ENCODE measurements around the gene CHTF18. TPM values are rescaled to one million over a fixed set of nuclear protein-coding genes. Genes with fewer than 3 reads are reported as not detected.

CHTF18 gene
- total and polyA plus RNA-seq, 10 of the 15 experiments (the other 5 are each of a cell fraction or from before 2014, with no cell fraction given), result 1.6 to 87.8 (median 19.4) TPM

GRCh38 chr16:796296-797119 lies 8.1 kb downstream of the CHTF18 start:
- FAIRE-seq, result no peak
- CTCF ChIA-PET, result no interaction called here
- SMC1A ChIA-PET (ENCODE audit: uncharacterized antibody, unreplicated experiment), result no interaction called here
- no peak for DNase-seq (ENCODE audit: low read depth, low spot score)
- Histone ChIP-seq H3K27me3 (replicated peaks in 1 of 2; ENCODE audit: control insufficient read depth in 2 of 2, insufficient read depth in 2 of 2, low read length in 1 of 2) (peaks cover 0 to 2% of the 10 kb centered on the region in 2 experiments; a peak in 3 of 4 replicates), H2AFZ (ENCODE audit: control insufficient read depth, low read depth, low read length) (no peak overlapping the region), H3K9me3 (replicated peaks; ENCODE audit: control insufficient read depth, insufficient read depth, low read length) (no peaks in the 10 kb centered on the region), H3K27ac (ENCODE audit: control insufficient read depth, insufficient read depth) (no peak overlapping the region), H3K4me1 (ENCODE audit: control insufficient read depth, insufficient read depth, low read length) (no peaks in the 10 kb centered on the region), H4K20me1 (ENCODE audit: control insufficient read depth, insufficient read depth) (no peaks in the 10 kb centered on the region), H3K36me3 (ENCODE audit: control insufficient read depth in 2 of 2, insufficient read depth in 2 of 2, low read length in 1 of 2) (peaks cover 0 to 6% of the 10 kb centered on the region in 2 experiments; a peak in 2 of 4 replicates), H3K4me3 (no peak overlapping the region), H3K79me2 (ENCODE audit: control insufficient read depth, insufficient read depth, low read length) (no peaks in the 10 kb centered on the region), H3K4me2 (ENCODE audit: control insufficient read depth, insufficient read depth) (no peak overlapping the region), H3K9ac (ENCODE audit: control insufficient read depth, insufficient read depth, low read length) (no peak overlapping the region)
- ATAC-seq, result no peak
- RAD21 ChIA-PET (ENCODE audit: unreplicated experiment), result no interaction called here
- BruUV-seq (replicated peaks), result no TSS peak
- POLR2A ChIA-PET, result no interaction called here
- in situ Hi-C loops (cut with MboI), result no loop called here
- intact Hi-C loops (cut with micrococcal nuclease; ENCODE audit: unreplicated experiment), result no loop called here
- WGBS (ENCODE audit: insufficient coverage, insufficient replicate concordance, low lambda C conversion rate, missing lambda C conversion rate), result 97% methylated on average over 35 of the region's 38 CpGs
- TF ChIP-seq ZBTB11 (CRISPR knock-in tag; IDR thresholded peaks at IDR 0.05) (no peak), NBN (IDR thresholded peaks at IDR 0.05) (no peak), RUNX3 (IDR thresholded peaks at IDR 0.05; ENCODE audit: low read length) (no peak), SREBF2 (IDR thresholded peaks at IDR 0.05; ENCODE audit: low read length) (no peak), SIN3A (IDR thresholded peaks at IDR 0.05; ENCODE audit: low read depth, low read length) (no peak), SUPT20H (IDR thresholded peaks at IDR 0.05; ENCODE audit: borderline replicate concordance, control insufficient read depth, low read depth, low read length) (no peak), ZBED1 (IDR thresholded peaks at IDR 0.05; ENCODE audit: borderline replicate concordance) (no peak), E2F8 (IDR thresholded peaks at IDR 0.05; ENCODE audit: low read depth, partially characterized antibody) (no peak), GABPA (IDR thresholded peaks at IDR 0.05; ENCODE audit: low read depth) (no peak), REST (IDR thresholded peaks at IDR 0.05; ENCODE audit: low read depth, low read length) (no peak), HDAC6 (IDR thresholded peaks at IDR 0.05; ENCODE audit: unreplicated experiment) (no peak), CBFB (IDR thresholded peaks at IDR 0.05; ENCODE audit: low read depth) (no peak)

Data from GM12878 (cell line).